ENCODE data around the gene TNP2.
A peak's percentile ranks its signal among the peaks of the same experiment; 100 is the strongest.

The TNP2 gene

GRCh38 chr16:11219178-11219577, 49.9 kb downstream of the TNP2 start:
- no peaks in the 10 kb centered on the region; the same call in 1 of the 2 replicates for H3K36me3 ChIP-seq (ENCODE audit: insufficient read depth, low read length)
- H3K4me3 ChIP-seq (ENCODE audit: low read depth, low read length, poor library complexity, severe bottlenecking) = no peak overlapping the region
- H3K27me3 ChIP-seq (ENCODE audit: insufficient read depth, low read length) = peaks cover 4% of the 10 kb centered on the region; the same call in 1 of the 2 replicates
- H3K27ac ChIP-seq (ENCODE audit: low read depth, low read length, poor library complexity, severe bottlenecking) = no peak overlapping the region
- H3K9me2 ChIP-seq (ENCODE audit: low read depth, low read length) = no peaks in the 10 kb centered on the region
- H2AFZ ChIP-seq (ENCODE audit: low read length) = no peak overlapping the region
- no peaks in the 10 kb centered on the region for H3K79me2 ChIP-seq (ENCODE audit: insufficient read depth, low read length)
- no peak overlapping the region for H3K4me2 ChIP-seq (ENCODE audit: low read length)
- H3K4me1 ChIP-seq (ENCODE audit: insufficient read depth, low read length, severe bottlenecking) = peaks cover 3% of the 10 kb centered on the region
- TF ChIP-seq CTCF (IDR thresholded peaks at IDR 0.05; ENCODE audit: low read length) (no peak), EZH2 (IDR thresholded peaks at IDR 0.05; ENCODE audit: borderline replicate concordance, low read length) (no peak)
- H3K9me3 ChIP-seq (ENCODE audit: low read length) = peaks cover 16% of the 10 kb centered on the region
- no peaks in the 10 kb centered on the region for H3F3A ChIP-seq (ENCODE audit: insufficient read depth, low read length)
- no peaks in the 10 kb centered on the region for H4K20me1 ChIP-seq (ENCODE audit: insufficient read depth, low read length)
- no peak overlapping the region for H3K9ac ChIP-seq (ENCODE audit: low read length)

GRCh38 chr16:11218604-11218962, 50.5 kb downstream of the TNP2 start:
- H3F3A ChIP-seq (ENCODE audit: insufficient read depth, low read length) = no peaks in the 10 kb centered on the region
- H3K79me2 ChIP-seq (ENCODE audit: insufficient read depth, low read length) = no peaks in the 10 kb centered on the region
- H3K9ac ChIP-seq (ENCODE audit: low read length) = no peak overlapping the region
- H3K4me1 ChIP-seq (ENCODE audit: insufficient read depth, low read length, severe bottlenecking) = no peaks in the 10 kb centered on the region
- H3K36me3 ChIP-seq (ENCODE audit: insufficient read depth, low read length) = no peaks in the 10 kb centered on the region; the same call in 1 of the 2 replicates
- H3K9me2 ChIP-seq (ENCODE audit: low read depth, low read length) = no peaks in the 10 kb centered on the region
- peaks cover 4% of the 10 kb centered on the region; the same call in 1 of the 2 replicates for H3K27me3 ChIP-seq (ENCODE audit: insufficient read depth, low read length)
- H3K27ac ChIP-seq (ENCODE audit: low read depth, low read length, poor library complexity, severe bottlenecking) = no peak overlapping the region
- peaks cover 16% of the 10 kb centered on the region for H3K9me3 ChIP-seq (ENCODE audit: low read length)
- H2AFZ ChIP-seq (ENCODE audit: low read length) = no peak overlapping the region
- H3K4me2 ChIP-seq (ENCODE audit: low read length) = no peak overlapping the region
- H4K20me1 ChIP-seq (ENCODE audit: insufficient read depth, low read length) = no peaks in the 10 kb centered on the region
- H3K4me3 ChIP-seq (ENCODE audit: low read depth, low read length, poor library complexity, severe bottlenecking) = no peak overlapping the region
- no peak for TF ChIP-seq EZH2 (IDR thresholded peaks at IDR 0.05; ENCODE audit: borderline replicate concordance, low read length)
- TF ChIP-seq CTCF (IDR thresholded peaks at IDR 0.05; ENCODE audit: low read length) = peak; percentile 54
